Left lung (tissue), 10 donors: ENCODE results near the gene IFT88. TPM values are rescaled to one million over a fixed set of nuclear protein-coding genes. Genes with fewer than 3 reads are reported as not detected.

Source experiments
- ATAC-seq: fragments of 200-7000 bp; cut with Tn5 transposase; one replicate; pipeline ENCODE4 v1.9.1; 2020; ENCODE audit warnings: moderate library complexity
- DNase-seq, 4 donors: peaks; one replicate each; pipeline ENCODE4 v3.0.0-alpha.2; 2013 to 2020
- H3K27ac ChIP-seq, 2 donors: fragments of 200-600 bp; sonication (generic) in 1 of 2; one replicate each; pipeline versions ENCODE4 v1.5.0 to v1.8.0; 2020 to 2021
- H3K27me3 ChIP-seq, 2 donors: fragments of 200-600 bp; sonication (generic) in 1 of 2; one replicate each; pipeline versions ENCODE4 v1.5.0 to v1.8.0; 2020 to 2021
- H3K36me3 ChIP-seq, 2 donors: fragments of 200-600 bp; sonication (generic) in 1 of 2; one replicate each; pipeline versions ENCODE4 v1.5.0 to v1.8.0; 2020 to 2021
- H3K4me1 ChIP-seq, 2 donors: fragments of 200-600 bp; one replicate each; pipeline ENCODE4 v1.8.0; 2021
- H3K4me3 ChIP-seq, 2 donors: fragments of 200-600 bp; sonication (generic) in 1 of 2; one replicate each; pipeline versions ENCODE4 v1.5.0 to v1.8.0; 2020 to 2021; ENCODE audit warnings: mild to moderate bottlenecking in 1 of 2
- H3K9me3 ChIP-seq, 2 donors: fragments of 200-600 bp; sonication (generic) in 1 of 2; one replicate each; pipeline versions ENCODE4 v1.5.0 to v1.8.0; 2020 to 2021
- intact Hi-C, 2 donors: fragments of 100-400 bp; cut with DNase I; formaldehyde crosslinking; loops; one replicate each; pipeline versions ENCODE4 v1.11.2 to v1.14.2; 2022
- polyA plus RNA-seq, 6 donors: library from polyadenylated mRNA; unstranded; fragments of 120-200 nt; gene quantifications; one replicate each; pipeline ENCODE4 v1.2.1, GENCODE V29; 2013; ENCODE audit not compliant: insufficient read length in 6 of 6
- total RNA-seq, 2 donors: library from RNA; stranded (reverse); fragmentation: NEBNext Ultra II Directional; extraction: Animal tissue kit (Norgen Biotek cat#: 25700); gene quantifications; one replicate each; pipeline ENCODE4 v1.2.1, GENCODE V29; 2021
- TF ChIP-seq, protein P1 (sequence below), 2 donors: fragments of 200-600 bp; sonication (generic) in 1 of 2; IDR thresholded peaks; one replicate each; pipeline versions ENCODE4 v1.5.0 to v1.8.0; 2021; ENCODE audit warnings: antibody characterized with exemption in 2 of 2
- donor health status: DM: no; HTN: yes; CAD: no.
- donor health status: DM: no; HTN: no; CAD: no.

Gene IFT88
- total and polyA plus RNA-seq, 8 donors = 13.5 to 37.9 (median 35.8) TPM

DNA sequence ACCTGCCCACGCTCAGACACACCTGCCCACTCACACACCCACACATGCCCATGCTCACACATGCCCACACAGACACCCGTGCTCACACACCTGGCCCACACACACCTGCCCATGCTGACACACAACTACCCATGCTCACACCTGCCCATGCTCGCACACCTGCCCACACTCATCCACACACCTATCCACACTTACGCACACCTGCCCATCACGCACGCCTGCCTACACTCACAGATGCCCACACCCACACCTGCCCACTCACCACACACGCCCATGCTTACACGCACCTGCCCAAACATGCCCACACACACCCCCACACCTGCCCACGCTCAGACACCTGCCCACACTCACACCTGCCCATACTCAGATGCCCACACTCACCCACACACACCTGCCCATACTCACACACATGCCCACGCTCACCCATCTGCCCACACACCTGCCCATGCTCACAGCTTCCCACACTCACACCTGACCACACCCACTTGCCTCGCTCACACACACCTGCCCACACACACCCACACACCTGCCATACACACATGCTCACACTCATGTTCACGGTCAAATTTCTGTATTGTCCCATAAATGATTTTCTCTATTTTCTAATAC is 152.1 kb downstream of the IFT88 start:
- peaks cover 10 to 42% of the 10 kb centered on the region in 2 donors for H3K27me3 ChIP-seq
- no peak overlapping the region for H3K4me3 ChIP-seq
- DNase-seq = no peak
- TF ChIP-seq, protein P1, sequence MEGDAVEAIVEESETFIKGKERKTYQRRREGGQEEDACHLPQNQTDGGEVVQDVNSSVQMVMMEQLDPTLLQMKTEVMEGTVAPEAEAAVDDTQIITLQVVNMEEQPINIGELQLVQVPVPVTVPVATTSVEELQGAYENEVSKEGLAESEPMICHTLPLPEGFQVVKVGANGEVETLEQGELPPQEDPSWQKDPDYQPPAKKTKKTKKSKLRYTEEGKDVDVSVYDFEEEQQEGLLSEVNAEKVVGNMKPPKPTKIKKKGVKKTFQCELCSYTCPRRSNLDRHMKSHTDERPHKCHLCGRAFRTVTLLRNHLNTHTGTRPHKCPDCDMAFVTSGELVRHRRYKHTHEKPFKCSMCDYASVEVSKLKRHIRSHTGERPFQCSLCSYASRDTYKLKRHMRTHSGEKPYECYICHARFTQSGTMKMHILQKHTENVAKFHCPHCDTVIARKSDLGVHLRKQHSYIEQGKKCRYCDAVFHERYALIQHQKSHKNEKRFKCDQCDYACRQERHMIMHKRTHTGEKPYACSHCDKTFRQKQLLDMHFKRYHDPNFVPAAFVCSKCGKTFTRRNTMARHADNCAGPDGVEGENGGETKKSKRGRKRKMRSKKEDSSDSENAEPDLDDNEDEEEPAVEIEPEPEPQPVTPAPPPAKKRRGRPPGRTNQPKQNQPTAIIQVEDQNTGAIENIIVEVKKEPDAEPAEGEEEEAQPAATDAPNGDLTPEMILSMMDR (IDR thresholded peaks at IDR 0.05) = no peak
- H3K9me3 ChIP-seq = no peaks in the 10 kb centered on the region
- intact Hi-C loops = loop anchor here in 1 of 2 donors (10.0 kb wide), 1 partner anchor 206 kb away; no protein-coding TSS in a partner anchor
- H3K27ac ChIP-seq = no peak overlapping the region
- H3K4me1 ChIP-seq = peaks cover 10 to 12% of the 10 kb centered on the region in 2 donors
- no peaks in the 10 kb centered on the region for H3K36me3 ChIP-seq
- ATAC-seq = no peak

DNA sequence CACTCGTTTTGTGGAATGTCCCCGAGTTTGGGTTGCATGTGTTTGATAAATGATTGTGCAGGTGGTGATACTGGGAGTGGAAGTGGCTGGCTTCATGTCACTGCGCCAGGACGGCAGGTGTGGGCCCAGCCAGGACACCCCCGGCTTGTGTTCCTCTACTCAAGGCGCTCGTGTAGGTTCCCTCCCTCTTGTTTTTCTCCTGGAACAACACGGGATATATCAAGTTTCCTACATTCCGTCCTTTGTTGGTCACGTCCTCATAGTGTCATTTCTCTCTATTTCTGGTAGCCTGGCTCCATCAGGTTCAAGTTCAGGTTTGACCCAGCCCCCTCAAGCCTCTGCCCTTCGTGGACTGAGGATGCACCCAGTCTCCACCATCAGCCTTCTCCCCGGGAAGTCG is 152.8 kb downstream of the IFT88 start:
- intact Hi-C loops = loop anchor here in 1 of 2 donors (10.0 kb wide), 1 partner anchor 205 kb away; no protein-coding TSS in a partner anchor
- Histone ChIP-seq H3K4me3 (no peak overlapping the region), H3K27me3 (peaks cover 10 to 42% of the 10 kb centered on the region in 2 donors), H3K9me3 (no peaks in the 10 kb centered on the region), H3K4me1 (peaks cover 9 to 10% of the 10 kb centered on the region in 2 donors), H3K36me3 (no peaks in the 10 kb centered on the region), H3K27ac (no peak overlapping the region)
- DNase-seq (no peak), ATAC-seq (no peak)
- TF ChIP-seq, protein P1 (IDR thresholded peaks at IDR 0.05) = no peak

DNA sequence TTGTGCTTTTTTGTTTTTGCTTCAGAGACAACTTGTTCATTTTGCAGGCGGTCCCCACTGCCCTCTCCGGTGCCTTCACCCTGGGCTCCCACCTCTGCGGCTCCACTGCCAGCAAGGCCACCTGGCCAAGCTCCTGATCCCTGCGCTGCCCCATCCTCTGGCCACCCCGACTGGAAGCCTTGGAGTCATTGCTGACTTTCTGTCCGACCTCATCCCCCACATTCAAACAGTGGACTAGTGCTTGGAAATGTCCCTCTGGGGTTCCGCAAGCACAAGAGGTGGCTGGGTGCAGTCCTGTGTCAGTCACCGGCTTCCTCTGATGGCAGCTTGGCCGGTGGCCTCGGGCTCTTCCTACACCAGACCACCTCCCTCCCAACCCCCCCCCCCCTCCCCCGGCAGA is 153.5 kb downstream of the IFT88 start:
- Histone ChIP-seq H3K36me3 (no peaks in the 10 kb centered on the region), H3K4me1 (peaks cover 9 to 10% of the 10 kb centered on the region in 2 donors), H3K4me3 (no peak overlapping the region), H3K27ac (no peak overlapping the region), H3K27me3 (peaks cover 10 to 42% of the 10 kb centered on the region in 2 donors), H3K9me3 (no peaks in the 10 kb centered on the region)
- ATAC-seq (no peak), DNase-seq (no peak)
- TF ChIP-seq, protein P1 (IDR thresholded peaks at IDR 0.05) = no peak
- intact Hi-C loops = no loop called here

DNA sequence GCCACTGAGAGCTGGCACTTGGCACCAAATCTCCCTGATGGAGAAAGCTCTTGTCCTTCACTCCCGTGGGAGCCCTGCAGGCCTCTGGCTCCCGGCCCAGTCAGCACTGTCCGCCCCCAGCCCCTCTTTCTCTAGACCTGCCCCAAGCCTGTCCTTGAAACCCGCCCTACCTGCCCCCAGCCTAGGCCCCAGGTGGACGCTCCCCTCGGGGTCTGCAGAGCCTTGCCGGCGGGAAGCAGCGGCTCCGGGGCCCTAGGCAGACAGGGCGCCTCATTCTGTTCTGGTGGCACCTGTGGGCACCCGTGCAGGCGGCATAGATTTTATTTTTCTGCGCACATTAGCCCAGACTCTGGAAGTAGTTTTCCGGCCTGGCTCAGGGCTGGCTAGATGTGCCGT is 154.1 kb downstream of the IFT88 start:
- Histone ChIP-seq H3K9me3 (no peaks in the 10 kb centered on the region), H3K27me3 (peaks cover 10 to 42% of the 10 kb centered on the region in 2 donors), H3K4me3 (peak overlapping the region in 1 of 2 donors; percentile 31), H3K27ac (no peak overlapping the region), H3K36me3 (no peaks in the 10 kb centered on the region), H3K4me1 (peaks cover 9 to 10% of the 10 kb centered on the region in 2 donors)
- TF ChIP-seq, protein P1 (IDR thresholded peaks at IDR 0.05) = no peak
- DNase-seq = no peak
- intact Hi-C loops = no loop called here
- ATAC-seq = no peak

DNA sequence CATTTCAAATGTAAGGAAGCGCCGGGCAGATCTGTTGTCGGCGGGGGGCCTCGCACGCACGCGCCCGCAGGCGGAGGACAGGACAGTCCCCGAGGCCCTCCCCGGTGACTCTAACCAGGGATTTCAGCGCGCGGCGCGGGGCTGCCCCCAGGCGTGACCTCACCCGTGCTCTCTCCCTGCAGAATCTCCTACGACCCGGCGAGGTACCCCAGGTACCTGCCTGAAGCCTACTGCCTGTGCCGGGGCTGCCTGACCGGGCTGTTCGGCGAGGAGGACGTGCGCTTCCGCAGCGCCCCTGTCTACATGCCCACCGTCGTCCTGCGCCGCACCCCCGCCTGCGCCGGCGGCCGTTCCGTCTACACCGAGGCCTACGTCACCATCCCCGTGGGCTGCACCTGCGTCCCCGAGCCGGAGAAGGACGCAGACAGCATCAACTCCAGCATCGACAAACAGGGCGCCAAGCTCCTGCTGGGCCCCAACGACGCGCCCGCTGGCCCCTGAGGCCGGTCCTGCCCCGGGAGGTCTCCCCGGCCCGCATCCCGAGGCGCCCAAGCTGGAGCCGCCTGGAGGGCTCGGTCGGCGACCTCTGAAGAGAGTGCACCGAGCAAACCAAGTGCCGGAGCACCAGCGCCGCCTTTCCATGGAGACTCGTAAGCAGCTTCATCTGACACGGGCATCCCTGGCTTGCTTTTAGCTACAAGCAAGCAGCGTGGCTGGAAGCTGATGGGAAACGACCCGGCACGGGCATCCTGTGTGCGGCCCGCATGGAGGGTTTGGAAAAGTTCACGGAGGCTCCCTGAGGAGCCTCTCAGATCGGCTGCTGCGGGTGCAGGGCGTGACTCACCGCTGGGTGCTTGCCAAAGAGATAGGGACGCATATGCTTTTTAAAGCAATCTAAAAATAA is 154.7 kb downstream of the IFT88 start:
- peak; percentile 75 for ATAC-seq
- Histone ChIP-seq H3K9me3 (no peaks in the 10 kb centered on the region), H3K4me1 (peaks cover 9 to 10% of the 10 kb centered on the region in 2 donors), H3K27ac (no peak overlapping the region), H3K27me3 (peaks cover 10 to 42% of the 10 kb centered on the region in 2 donors), H3K36me3 (no peaks in the 10 kb centered on the region), H3K4me3 (peak overlapping the region; percentile 29 to 31)
- intact Hi-C loops = no loop called here
- TF ChIP-seq, protein P1 (IDR thresholded peaks at IDR 0.05) = no peak
- DNase-seq = peak in 2 of 4 donors; percentile 34 to 52
